Neutrophil (primary cell): ENCODE measurements around the gene RPRD1B.
A peak's percentile ranks its signal among the peaks of the same experiment; 100 is the strongest.

Experiments
- H3K27ac ChIP-seq: fragments of 200-600 bp; sonication (generic); 2 replicates; pipeline ENCODE4 v1.5.1; 2016; ENCODE audit warnings: mild to moderate bottlenecking, moderate library complexity
- H3K27me3 ChIP-seq: fragments of 200-600 bp; sonication (generic); 2 replicates; pipeline ENCODE4 v1.6.0; 2016; ENCODE audit warnings: mild to moderate bottlenecking
- H3K36me3 ChIP-seq: fragments of 200-600 bp; sonication (generic); 2 replicates; pipeline ENCODE4 v1.5.1; 2017
- H3K4me1 ChIP-seq, 2 experiments: fragments of 200-600 bp in 1 of 2; sonication (generic) in 1 of 2; 1 replicate in 1 of 2; 2 replicates in 1 of 2; pipeline versions ENCODE4 v1.5.1 to v1.6.1; 2013 to 2016; ENCODE audit warnings: low read depth in 1 of 2, low read length in 1 of 2, mild to moderate bottlenecking in 1 of 2, moderate library complexity in 1 of 2; ENCODE audit not compliant: control insufficient read depth in 1 of 2, insufficient read depth in 1 of 2
- H3K4me3 ChIP-seq, 2 experiments: fragments of 200-600 bp in 1 of 2; sonication (generic) in 1 of 2; 1 replicate in 1 of 2; 2 replicates in 1 of 2; pipeline ENCODE4 v1.5.1; 2013 to 2016; ENCODE audit warnings: low read depth in 1 of 2, low read length in 1 of 2, mild to moderate bottlenecking in 1 of 2, moderate library complexity in 1 of 2
- H3K9me3 ChIP-seq: fragments of 200-600 bp; sonication (generic); 2 replicates; pipeline ENCODE4 v1.5.1; 2016
- TF ChIP-seq, protein P1 (sequence below): fragments of 200-600 bp; sonication (generic); IDR thresholded peaks from 2 replicates; pipeline ENCODE4 v1.5.1; 2016; ENCODE audit warnings: antibody characterized with exemption

Gene RPRD1B

DNA sequence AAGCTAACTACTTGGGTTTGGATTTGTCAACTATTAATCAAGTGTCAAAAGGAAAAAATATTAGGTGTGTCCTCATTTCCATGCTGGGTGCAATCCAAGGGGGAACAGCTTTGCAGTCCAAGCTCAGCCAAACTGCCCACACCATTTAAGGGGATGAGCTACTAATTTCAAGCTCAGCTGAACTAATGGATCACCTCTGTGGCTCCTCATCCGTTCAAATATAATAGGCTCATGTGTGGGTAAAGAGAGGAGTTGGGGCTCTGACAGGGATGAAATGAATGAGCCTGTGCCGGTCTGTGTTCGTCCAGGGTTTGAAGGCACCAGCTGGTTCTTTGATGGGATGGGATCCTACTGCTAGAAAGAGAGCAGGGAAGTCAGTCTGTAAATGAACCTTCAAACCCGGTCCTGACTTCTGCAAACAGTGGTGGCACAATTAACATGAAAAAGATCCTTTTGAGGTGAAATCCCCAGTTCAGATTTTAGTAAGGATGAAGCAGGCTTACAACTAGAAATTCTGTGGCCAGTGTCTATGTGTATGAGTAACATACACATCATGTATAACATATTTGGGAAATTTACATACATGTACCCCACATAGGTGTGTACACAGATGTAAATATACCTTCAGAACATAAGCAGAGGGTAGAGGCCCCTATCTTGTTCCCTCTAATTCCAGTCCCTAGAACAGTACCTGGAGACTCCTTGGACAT, 42.2 kb upstream of the RPRD1B start:
- H3K4me1 ChIP-seq, result peaks cover 9 to 12% of the 10 kb centered on the region in 2 experiments
- no peaks in the 10 kb centered on the region for H3K27me3 ChIP-seq
- no peak overlapping the region for H3K4me3 ChIP-seq
- H3K36me3 ChIP-seq, result peaks cover 74% of the 10 kb centered on the region
- H3K27ac ChIP-seq, result peak overlapping the region; percentile 15
- H3K9me3 ChIP-seq, result no peaks in the 10 kb centered on the region
- TF ChIP-seq, protein P1, sequence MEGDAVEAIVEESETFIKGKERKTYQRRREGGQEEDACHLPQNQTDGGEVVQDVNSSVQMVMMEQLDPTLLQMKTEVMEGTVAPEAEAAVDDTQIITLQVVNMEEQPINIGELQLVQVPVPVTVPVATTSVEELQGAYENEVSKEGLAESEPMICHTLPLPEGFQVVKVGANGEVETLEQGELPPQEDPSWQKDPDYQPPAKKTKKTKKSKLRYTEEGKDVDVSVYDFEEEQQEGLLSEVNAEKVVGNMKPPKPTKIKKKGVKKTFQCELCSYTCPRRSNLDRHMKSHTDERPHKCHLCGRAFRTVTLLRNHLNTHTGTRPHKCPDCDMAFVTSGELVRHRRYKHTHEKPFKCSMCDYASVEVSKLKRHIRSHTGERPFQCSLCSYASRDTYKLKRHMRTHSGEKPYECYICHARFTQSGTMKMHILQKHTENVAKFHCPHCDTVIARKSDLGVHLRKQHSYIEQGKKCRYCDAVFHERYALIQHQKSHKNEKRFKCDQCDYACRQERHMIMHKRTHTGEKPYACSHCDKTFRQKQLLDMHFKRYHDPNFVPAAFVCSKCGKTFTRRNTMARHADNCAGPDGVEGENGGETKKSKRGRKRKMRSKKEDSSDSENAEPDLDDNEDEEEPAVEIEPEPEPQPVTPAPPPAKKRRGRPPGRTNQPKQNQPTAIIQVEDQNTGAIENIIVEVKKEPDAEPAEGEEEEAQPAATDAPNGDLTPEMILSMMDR, result no peak

- no peak overlapping the region for H3K27ac ChIP-seq
- TF ChIP-seq, protein P1, result no peak
- peaks cover 74% of the 10 kb centered on the region for H3K36me3 ChIP-seq
- H3K27me3 ChIP-seq, result no peaks in the 10 kb centered on the region
- H3K4me3 ChIP-seq, result no peak overlapping the region
- H3K4me1 ChIP-seq, result peaks cover 9 to 12% of the 10 kb centered on the region in 2 experiments
- no peaks in the 10 kb centered on the region for H3K9me3 ChIP-seq
Observed at GRCh38 chr20:37991908-37992307, 41.6 kb upstream of the RPRD1B start.

GRCh38 chr20:37992802-37993409, 40.6 kb upstream of the RPRD1B start:
- H3K36me3 ChIP-seq, result peaks cover 74% of the 10 kb centered on the region
- no peak overlapping the region for H3K4me3 ChIP-seq
- H3K27ac ChIP-seq, result no peak overlapping the region

DNA sequence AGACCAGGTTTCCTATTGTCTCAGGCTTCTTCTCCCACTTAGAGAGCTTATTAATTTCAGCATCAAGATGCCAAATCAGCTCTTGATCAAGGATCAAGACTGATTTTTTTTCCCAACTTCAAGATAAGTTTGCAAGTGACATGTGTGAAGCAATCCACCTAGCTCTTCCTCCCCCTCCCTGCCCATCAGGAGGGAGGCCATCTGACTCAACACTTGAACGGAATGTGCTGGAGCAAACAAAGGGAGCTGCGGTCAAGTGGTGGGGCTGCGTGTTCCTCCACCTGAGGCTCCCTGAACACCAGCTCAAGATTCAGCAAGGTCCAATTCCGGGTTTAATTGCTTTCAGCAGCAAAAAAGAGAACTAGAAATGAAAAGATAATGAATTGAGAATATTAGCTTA, 39.0 kb upstream of the RPRD1B start:
- Histone ChIP-seq H3K27me3 (no peaks in the 10 kb centered on the region), H3K36me3 (peaks cover 78% of the 10 kb centered on the region), H3K9me3 (no peaks in the 10 kb centered on the region), H3K4me3 (no peak overlapping the region), H3K27ac (no peak overlapping the region), H3K4me1 (peaks cover 9 to 12% of the 10 kb centered on the region in 2 experiments)
- TF ChIP-seq, protein P1, result no peak

More at GRCh38 chr20:37992802-37993409, 40.6 kb upstream of the RPRD1B start:
- Histone ChIP-seq H3K4me1 (peaks cover 9 to 12% of the 10 kb centered on the region in 2 experiments), H3K27me3 (no peaks in the 10 kb centered on the region), H3K9me3 (no peaks in the 10 kb centered on the region)
- TF ChIP-seq, protein P1, result no peak

GRCh38 chr20:37995856-37996605, 37.5 kb upstream of the RPRD1B start:
- Histone ChIP-seq H3K36me3 (peaks cover 87% of the 10 kb centered on the region), H3K9me3 (no peaks in the 10 kb centered on the region), H3K27ac (no peak overlapping the region), H3K4me3 (no peak overlapping the region), H3K27me3 (no peaks in the 10 kb centered on the region), H3K4me1 (no peaks in the 10 kb centered on the region)
- TF ChIP-seq, protein P1, result no peak
